Neural cell (in vitro differentiated cells): Measurements from ENCODE around the gene LDLR.

ENCODE experiments used
- CTCF ChIP-seq: fragments of 450-650 bp; IDR thresholded peaks from 2 replicates; pipeline ENCODE4 v1.5.1; 2014; ENCODE audit warnings: antibody characterized with exemption, mild to moderate bottlenecking, moderate library complexity; ENCODE audit not compliant: poor library complexity, severe bottlenecking
- EP300 ChIP-seq: fragments of 450-650 bp; conservative IDR thresholded peaks from 2 replicates; pipeline ENCODE4 v1.6.1; 2014; ENCODE audit warnings: antibody characterized with exemption, mild to moderate bottlenecking, moderate library complexity; ENCODE audit not compliant: poor library complexity, severe bottlenecking
- EZH2 ChIP-seq: fragments of 200-600, 300-800 bp; shearing (Covaris generic), sonication (generic); IDR thresholded peaks from 2 replicates; pipeline ENCODE4 v1.6.1; 2014; ENCODE audit warnings: antibody characterized with exemption, low read length, borderline replicate concordance, mild to moderate bottlenecking; ENCODE audit not compliant: insufficient read depth, poor library complexity, severe bottlenecking
- MXI1 ChIP-seq: fragments of 450-650 bp; conservative IDR thresholded peaks from 2 replicates; pipeline ENCODE4 v1.6.1; 2014; ENCODE audit warnings: antibody characterized with exemption, mild to moderate bottlenecking; ENCODE audit not compliant: poor library complexity, severe bottlenecking
- REST ChIP-seq: IDR thresholded peaks from 2 replicates; pipeline ENCODE4 v1.6.1; 2012; ENCODE audit warnings: borderline replicate concordance
- SMC3 ChIP-seq: fragments of 450-650 bp; conservative IDR thresholded peaks from 2 replicates; pipeline ENCODE4 v1.6.1; 2014; ENCODE audit warnings: antibody characterized with exemption, mild to moderate bottlenecking, moderate library complexity; ENCODE audit not compliant: poor library complexity
- TAF1 ChIP-seq: IDR thresholded peaks from 2 replicates; pipeline ENCODE4 v1.6.1; 2012; ENCODE audit warnings: low read depth

- TF ChIP-seq CTCF (no peak), REST (no peak), TAF1 (no peak), MXI1 (no peak), SMC3 (no peak), EP300 (no peak), EZH2 (no peak)
Observed at GRCh38 chr19:11098861-11099260, 9.6 kb downstream of the LDLR start.
